ENCODE data around the gene NEK4.
"Not testable (repeated sequence)": the region's sequence is repeated elsewhere in the genome, so short reads cannot be mapped to it uniquely, and the experiment has no call there.

Gene NEK4

DNA sequence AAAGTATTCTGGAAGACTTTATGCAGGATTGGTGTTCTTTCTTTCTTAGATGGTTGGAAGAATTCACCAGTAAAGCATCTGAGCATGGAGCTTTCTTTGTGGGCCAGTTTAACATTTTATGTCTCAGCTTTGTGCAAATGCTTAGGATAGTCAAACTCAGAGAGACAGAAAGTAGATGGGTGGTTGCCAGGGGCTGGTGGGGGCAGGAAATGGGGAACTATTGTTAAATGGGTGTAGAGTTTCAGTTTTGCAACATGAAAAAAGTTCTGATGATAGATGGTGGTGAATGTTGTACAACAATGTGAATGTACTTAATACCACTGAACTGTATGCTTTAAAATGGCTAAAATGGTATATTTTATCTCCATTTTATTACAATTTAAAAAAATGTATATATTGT lies 40.1 kb downstream of the NEK4 start:
- no peak for DNase-seq

DNA sequence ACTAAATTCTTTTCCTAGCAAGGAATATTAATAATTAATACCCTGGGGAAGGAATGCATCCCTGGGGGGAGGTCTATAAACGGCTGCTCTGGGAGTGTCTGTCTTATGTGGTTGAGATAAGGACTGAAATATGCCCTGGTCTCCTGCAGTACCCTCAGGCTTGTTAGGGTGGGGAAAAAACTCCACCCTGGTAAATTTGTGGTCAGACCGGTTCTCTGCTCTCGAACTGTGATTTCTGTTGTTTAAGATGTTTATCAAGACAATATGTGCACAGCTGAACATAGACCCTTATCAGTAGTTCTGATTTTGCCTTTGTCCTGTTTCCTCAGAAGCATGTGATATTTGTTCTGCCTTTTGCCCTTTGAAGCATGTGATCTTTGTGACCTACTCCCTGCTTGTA lies 42.0 kb downstream of the NEK4 start:
- not testable (repeated sequence) for DNase-seq

- DNase-seq, result no peak
Measured at GRCh38 chr3:52724511-52724910, 46.2 kb downstream of the NEK4 start.

- DNase-seq, result no peak
Measured at GRCh38 chr3:52723935-52724334, 46.8 kb downstream of the NEK4 start.

DNA sequence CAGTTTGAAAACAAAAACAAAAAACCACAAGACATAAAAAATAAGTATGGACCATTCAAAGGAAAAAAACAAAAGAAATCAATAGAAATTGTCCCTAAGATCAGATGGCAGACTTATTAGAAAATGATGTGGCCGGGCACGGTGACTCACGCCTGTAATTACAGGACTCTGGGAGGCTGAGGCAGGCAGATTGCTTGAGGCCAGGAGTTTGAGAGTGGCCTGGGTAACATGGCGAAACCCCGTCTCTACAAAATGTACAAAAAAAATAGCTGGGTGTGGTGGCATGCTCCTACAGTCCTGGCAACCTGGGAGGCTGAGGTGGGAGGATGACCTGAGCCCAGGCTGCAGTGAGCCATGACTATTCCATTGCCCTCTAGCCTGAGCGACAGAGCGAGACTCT lies 48.2 kb downstream of the NEK4 start:
- no peak for DNase-seq

DNA sequence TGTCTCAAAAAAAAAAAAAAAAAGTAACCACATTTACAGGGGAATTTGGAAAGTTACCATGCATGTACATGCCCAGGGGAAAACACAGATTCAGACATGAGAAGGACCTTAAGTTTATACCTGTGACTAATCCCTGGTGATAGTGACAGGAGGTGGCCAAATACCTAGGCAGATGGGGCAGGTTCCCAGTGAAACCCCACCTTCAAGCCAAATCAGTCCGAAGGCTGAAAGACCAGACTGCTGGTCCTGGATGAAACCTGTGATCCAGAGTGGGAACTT lies 49.1 kb downstream of the NEK4 start:
- no peak for DNase-seq

DNA sequence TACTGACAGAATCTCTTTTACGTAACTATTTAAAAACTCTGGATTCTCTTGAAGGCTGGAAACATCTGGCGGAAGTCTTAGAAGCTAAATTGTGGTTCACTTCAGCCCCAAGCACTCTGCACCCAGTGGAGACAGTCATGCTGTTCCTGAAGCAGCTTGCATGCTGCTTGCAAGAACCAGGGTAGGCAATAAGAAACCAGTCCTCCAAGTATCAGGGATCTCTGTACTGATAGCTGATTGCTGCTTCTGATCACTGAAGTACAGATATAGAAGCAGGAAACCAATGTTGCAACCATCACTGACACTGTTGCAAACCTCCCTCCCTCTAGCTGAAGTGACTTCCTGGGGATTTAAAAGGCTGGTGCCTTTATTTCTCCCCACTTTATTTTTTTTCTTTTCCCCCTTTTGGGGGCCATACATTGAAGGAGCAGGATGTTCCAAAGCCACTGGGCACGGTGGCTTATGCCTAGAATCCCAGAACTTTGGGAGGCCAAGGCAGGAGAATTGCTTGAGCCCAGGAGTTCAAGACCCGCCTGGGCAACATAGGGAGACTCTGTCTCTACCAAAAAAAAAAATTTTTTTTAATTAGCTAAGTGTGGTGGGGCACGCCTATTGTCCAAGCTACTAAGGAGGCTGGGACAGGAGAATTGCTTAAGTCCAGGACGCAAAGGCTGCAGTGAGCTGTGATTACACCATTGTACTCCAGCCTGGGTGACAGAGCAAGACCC lies 49.6 kb downstream of the NEK4 start:
- DNase-seq, result peak; percentile 38 to 40

DNA sequence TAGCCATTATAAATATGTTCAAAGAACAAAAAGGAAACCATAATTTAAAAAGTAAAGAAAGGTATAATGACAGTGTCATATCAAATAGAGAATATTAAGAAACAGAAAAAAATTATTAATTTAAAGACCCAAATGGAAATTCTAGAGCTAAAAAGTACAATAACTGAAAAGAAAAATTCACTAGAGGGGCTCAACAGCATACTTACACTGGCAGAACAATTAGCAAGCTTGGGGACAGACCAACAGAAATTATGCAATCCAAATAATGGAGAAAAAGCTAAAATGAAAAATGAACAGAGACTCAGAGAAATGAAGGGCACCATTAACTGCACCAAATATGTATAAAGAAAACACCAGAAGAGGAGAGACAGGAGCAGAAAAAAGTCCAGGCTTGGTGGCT lies 51.1 kb downstream of the NEK4 start:
- DNase-seq, result no peak

GRCh38 chr3:52715714-52716305 lies 54.9 kb downstream of the NEK4 start:
- no peak for DNase-seq

- DNase-seq, result no peak
Measured at GRCh38 chr3:52714335-52715302, 56.1 kb downstream of the NEK4 start.

DNA sequence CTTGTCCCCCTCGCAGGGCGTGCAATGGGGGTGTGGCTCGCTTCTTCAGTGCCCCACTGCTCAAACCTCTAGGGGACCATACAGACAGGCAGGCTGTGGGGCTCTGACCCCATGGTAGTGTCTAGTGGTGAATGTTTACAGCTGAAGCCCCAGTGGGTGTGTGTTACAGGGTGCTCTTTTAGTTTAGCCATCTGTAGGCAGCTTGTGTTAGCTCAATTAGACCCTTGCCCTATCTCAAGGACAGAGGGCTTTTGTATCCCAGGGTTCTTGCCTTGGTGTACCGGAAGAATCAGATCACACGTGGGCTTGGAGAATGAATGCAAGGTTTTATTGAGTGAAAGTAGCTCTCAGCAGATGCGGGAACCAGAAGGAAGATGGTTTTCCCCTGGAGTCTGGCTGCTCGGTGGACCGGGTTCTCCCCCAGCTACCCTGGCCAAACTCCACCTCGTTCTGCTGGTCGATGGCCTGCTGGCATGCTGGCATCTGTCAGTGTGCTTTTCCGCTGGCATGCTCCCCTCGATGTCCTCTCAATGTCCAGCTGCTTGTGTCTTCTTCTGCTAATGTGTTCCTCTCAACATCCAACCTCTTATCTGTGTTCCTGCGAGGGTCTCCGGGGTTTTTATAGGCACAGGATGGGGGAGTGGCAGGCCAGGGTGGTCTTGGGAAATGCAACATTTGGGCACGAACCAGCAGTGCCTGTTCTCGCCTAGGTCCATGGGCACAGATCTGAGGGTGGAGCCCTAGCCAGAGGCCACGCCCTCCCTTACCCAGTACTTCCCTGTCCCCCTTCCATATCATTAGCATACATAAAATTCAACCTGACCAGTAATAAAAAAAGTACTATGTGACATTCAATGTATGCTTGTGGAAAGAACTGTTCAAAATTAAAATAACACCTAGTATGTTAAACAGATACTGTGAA lies 58.2 kb downstream of the NEK4 start:
- DNase-seq, result no peak

GRCh38 chr3:52710512-52710911 lies 60.2 kb downstream of the NEK4 start:
- DNase-seq, result no peak

DNA sequence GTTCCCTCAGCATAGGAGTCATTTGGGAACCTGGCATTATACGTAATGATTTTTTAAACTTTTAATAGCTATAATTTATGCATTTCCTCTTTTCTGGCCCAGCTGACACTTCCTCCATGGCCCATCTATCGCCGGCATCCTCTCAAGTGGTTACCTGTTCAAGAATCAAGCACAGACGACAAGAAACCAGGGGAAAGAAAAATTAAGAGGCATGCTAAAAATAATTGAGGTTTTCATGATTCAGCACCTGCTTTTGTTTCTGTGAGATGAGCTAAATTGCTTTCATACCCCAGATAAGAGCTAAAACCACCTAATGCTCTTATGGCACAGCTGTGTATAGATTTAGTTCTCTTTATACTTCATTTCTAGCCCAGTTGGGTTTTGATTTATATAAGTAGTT lies 63.2 kb downstream of the NEK4 start:
- no peak for DNase-seq

DNA sequence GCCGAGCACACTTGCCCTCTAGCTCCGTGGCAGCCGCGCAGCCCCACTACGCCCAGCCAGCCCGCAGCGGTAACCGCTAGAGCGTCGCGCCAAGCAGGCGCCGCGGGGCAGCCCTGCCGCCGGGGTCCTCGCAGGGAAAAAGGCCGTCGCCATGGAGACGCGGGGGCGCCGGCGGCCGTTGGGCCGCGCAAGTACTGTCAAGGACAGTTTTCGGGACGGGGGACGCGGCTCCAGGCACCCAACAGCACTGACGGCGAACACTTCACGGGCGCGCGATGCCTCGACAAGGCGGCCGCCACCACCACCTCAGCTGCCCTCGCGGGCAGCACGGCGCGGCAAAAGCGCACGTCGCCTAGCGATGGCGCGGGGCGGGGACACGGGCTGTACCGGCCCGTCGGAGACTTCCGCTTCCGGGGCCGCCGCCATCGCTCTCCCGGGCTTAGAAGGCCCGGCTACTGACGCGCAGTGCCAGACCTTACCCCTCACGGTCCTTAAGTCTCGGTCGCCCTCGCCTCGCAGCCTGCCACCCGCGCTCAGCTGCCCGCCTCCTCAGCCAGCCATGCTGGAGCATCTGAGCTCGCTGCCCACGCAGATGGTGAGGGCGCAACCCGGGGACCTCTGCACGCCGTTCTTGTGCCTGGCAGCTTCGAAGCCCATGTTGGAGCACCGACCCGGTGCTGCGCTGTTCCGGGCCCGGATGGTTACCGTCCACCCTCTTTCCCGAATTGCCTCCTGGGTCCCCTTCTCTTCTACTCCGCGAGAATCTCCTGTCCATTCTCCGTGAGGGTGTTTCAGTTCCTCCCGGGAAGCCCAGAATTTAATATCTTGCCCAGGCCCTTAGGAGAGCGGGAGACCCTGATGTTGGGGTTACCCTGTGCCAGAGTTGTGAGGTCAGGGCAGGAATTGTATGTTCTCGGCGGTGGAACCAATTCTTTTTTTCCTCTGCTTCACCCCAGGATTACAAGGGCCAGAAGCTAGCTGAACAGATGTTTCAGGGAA lies 64.8 kb downstream of the NEK4 start, which contains the start of the genes GLT8D1 and SPCS1:
Gene GLT8D1 (minus strand): TSS at position 104 of the 999 bp plus-strand sequence. CDS start 5,331 bp downstream, outside the sequence.
Gene SPCS1 (plus strand): TSS at position 419 of the 999 bp plus-strand sequence. CDS start 141 bp downstream, at position 560.
- peak; percentile 84 to 86 for DNase-seq

DNA sequence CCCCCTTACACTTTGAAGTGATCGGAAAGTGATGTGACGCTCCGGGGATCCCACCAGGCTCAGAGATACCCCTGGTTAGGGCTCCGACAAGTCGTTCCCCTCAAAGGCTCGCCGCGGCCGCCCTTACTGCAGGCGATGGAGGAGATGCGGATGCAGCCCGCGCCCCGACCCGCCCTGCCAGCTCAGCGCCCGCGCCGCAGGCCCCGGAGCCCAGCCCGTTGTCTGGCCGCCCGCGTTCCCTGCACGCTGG lies 65.4 kb downstream of the NEK4 start:
- no peak for DNase-seq

DNA sequence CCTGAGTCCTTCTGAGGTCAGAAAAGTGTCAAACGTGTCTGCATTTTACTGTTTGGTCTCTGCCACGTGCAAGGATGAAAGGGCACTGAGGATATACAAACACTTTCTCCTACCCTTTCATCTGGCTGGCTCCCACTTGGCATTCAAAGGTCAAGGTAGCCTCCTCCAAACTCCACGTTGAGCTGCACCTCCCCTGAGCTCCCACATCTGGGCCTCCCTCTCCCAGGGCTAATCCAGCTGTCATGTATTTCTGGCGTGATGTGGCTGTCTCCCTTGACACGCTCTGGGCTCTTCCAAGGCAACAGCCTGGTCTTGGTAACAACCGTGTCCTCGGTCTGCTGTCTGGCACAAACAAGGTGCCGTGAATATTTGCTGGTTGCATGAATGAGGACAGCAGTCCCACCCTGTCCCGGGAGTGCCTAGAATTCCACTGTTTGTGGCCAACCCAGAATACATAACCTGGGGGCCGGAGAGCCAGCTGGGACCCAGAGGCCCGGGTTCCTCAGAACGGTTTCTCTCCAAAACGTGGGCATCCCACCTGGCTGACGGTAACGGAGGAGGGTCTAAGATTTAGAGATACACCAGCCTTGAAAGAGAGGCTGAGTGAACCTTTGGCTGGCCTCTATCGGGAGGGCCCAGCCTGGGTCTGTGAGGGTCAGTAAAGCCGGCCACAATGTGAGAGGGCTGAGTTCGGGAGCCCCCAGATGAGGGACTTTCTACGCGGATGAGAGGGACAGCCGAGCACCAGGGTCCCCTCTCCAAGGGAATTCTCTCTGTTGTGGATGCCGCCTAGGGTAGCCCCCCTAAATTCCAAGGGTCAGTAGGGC lies 65.9 kb downstream of the NEK4 start:
- no peak for DNase-seq

GRCh38 chr3:52703341-52703740 lies 67.4 kb downstream of the NEK4 start:
- DNase-seq, result no peak

DNA sequence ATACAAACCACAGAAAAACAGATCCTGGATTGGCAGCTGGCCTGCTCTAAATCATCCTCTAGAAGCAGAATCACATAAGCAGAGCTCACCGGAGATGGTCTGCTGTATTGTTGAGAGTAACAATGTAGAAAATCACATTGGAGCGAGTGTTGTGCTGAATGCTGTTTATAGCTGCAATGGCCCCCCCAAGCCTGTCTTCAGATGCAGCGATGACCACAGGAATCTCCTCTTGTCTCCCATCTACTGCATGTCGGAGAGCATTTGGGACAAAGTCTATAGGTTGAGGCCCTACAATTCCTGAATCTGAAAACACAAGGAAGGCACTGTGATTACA lies 73.1 kb downstream of the NEK4 start:
- no peak for DNase-seq

DNA sequence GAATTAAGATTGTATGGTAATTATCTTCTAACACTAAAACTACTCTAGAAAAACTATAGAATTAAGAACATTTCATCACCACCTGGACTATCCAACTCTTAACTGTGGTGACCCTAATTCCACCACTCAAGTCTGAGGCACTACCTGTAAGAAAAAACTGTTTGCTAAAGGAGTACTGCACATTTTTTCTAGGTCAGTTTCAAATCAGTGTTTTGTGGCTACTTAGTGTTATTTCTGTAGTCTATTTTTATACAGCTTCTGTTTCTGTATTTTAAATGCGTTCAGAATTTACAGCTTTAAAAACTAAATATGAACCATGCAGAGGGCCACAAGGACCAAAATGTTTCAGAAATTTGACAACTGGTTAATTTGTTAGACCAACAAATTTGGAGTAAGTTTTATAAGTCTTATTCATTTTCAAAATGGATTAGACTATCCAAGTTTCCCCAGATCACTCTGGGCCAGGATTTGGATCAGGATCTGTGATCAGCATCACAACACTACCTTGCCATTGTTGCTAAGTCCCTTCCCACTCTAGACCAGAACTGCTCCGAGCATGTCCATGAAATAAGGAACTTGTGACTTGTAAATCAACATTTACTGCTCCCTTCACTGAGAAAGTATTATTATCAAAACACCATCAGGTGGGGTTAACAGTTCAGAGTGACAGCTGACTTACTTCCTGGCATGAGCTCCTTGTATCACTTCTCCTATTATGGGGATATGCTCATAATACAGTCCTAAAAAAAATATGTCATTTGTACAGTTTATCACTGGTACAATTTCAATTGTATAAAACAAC lies 73.7 kb downstream of the NEK4 start:
- no peak for DNase-seq
